ENCODE data around the gene PLEKHF1. TPM values are rescaled to one million over a fixed set of nuclear protein-coding genes. Genes with fewer than 3 reads are reported as not detected.

The PLEKHF1 gene
- total RNA-seq, 2 donors from 2014 or later: 24.3 to 29.7 TPM

GRCh38 chr19:29653398-29653797 is 11.9 kb upstream of the PLEKHF1 start:
- DNase-seq (ENCODE audit: low spot score in 2 of 2) (no peak), ATAC-seq (no peak)
- Mint-ChIP-seq H3K9me3 (peaks cover 0 to 5% of the 10 kb centered on the region in 2 donors), H3K27ac (no peak overlapping the region), H3K36me3 (no peaks in the 10 kb centered on the region)

GRCh38 chr19:29655648-29656335 is 9.5 kb upstream of the PLEKHF1 start:
- H3K27ac Mint-ChIP-seq: no peak overlapping the region
- no peak for ATAC-seq
- H3K36me3 Mint-ChIP-seq: no peaks in the 10 kb centered on the region
- peaks cover 0 to 5% of the 10 kb centered on the region in 2 donors for H3K9me3 Mint-ChIP-seq
- no peak for DNase-seq (ENCODE audit: low spot score in 2 of 2)

- Mint-ChIP-seq H3K9me3 (peaks cover 0 to 5% of the 10 kb centered on the region in 2 donors), H3K36me3 (no peaks in the 10 kb centered on the region)
- no peak for ATAC-seq
These were observed 6.9 kb upstream of the PLEKHF1 start for GRCh38 chr19:29658221-29658991.

GRCh38 chr19:29660835-29661234 is 4.4 kb upstream of the PLEKHF1 start:
- ATAC-seq: no peak
- no peak for DNase-seq (ENCODE audit: low spot score in 2 of 2)

More at GRCh38 chr19:29658221-29658991, 6.9 kb upstream of the PLEKHF1 start:
- no peak overlapping the region for H3K27ac Mint-ChIP-seq
- DNase-seq (ENCODE audit: low spot score in 2 of 2): no peak

GRCh38 chr19:29662278-29662603 is 3.0 kb upstream of the PLEKHF1 start:
- no peak for DNase-seq (ENCODE audit: low spot score in 2 of 2)
- Mint-ChIP-seq H3K27ac (peak overlapping the region; percentile 38 to 85), H3K9me3 (no peaks in the 10 kb centered on the region), H3K36me3 (peaks cover 10 to 13% of the 10 kb centered on the region in 2 donors)
- no peak for ATAC-seq

More at GRCh38 chr19:29660835-29661234, 4.4 kb upstream of the PLEKHF1 start:
- H3K36me3 Mint-ChIP-seq: no peaks in the 10 kb centered on the region
- no peaks in the 10 kb centered on the region for H3K9me3 Mint-ChIP-seq
- H3K27ac Mint-ChIP-seq: peak overlapping the region; percentile 23 to 54

GRCh38 chr19:29662604-29663404 is 2.5 kb upstream of the PLEKHF1 start:
- ATAC-seq (peak; percentile 13 to 42), DNase-seq (ENCODE audit: low spot score in 2 of 2) (peak in 1 of 2 donors; percentile 49)
- Mint-ChIP-seq H3K9me3 (no peaks in the 10 kb centered on the region), H3K36me3 (peaks cover 14 to 15% of the 10 kb centered on the region in 2 donors), H3K27ac (peak overlapping the region; percentile 38 to 85)

- Mint-ChIP-seq H3K9me3 (no peaks in the 10 kb centered on the region), H3K27ac (peak overlapping the region; percentile 31 to 58), H3K36me3 (peaks cover 14 to 23% of the 10 kb centered on the region in 2 donors)
- ATAC-seq: no peak
- no peak for DNase-seq (ENCODE audit: low spot score in 2 of 2)
These were observed 1.2 kb upstream of the PLEKHF1 start for GRCh38 chr19:29663861-29664752.

GRCh38 chr19:29664753-29665214 is 477 bp upstream of the PLEKHF1 start:
- Mint-ChIP-seq H3K36me3 (peaks cover 19 to 29% of the 10 kb centered on the region in 2 donors), H3K27ac (peak overlapping the region; percentile 31 to 58), H3K9me3 (no peaks in the 10 kb centered on the region)
- ATAC-seq (peak in 1 of 2 donors; percentile 27), DNase-seq (ENCODE audit: low spot score in 2 of 2) (no peak)

- Mint-ChIP-seq H3K9me3 (peaks cover 0 to under 1% of the 10 kb centered on the region in 2 donors), H3K36me3 (peaks cover 28 to 41% of the 10 kb centered on the region in 2 donors), H3K27ac (peak overlapping the region; percentile 55 to 93)
- DNase-seq (ENCODE audit: low spot score in 2 of 2) (no peak), ATAC-seq (peak; percentile 1 to 21)
These were observed 741 bp downstream of the PLEKHF1 start for GRCh38 chr19:29665826-29666577.

GRCh38 chr19:29666578-29667386 is 1.5 kb downstream of the PLEKHF1 start:
- ATAC-seq (peak; percentile 0), DNase-seq (ENCODE audit: low spot score in 2 of 2) (no peak)
- Mint-ChIP-seq H3K9me3 (peaks cover 0 to 5% of the 10 kb centered on the region in 2 donors), H3K27ac (peak overlapping the region; percentile 38 to 93), H3K36me3 (peaks cover 35 to 48% of the 10 kb centered on the region in 2 donors)

GRCh38 chr19:29667387-29667783 is 2.1 kb downstream of the PLEKHF1 start:
- H3K36me3 Mint-ChIP-seq: peaks cover 35 to 48% of the 10 kb centered on the region in 2 donors
- H3K27ac Mint-ChIP-seq: peak overlapping the region; percentile 47 to 93
- peaks cover 0 to 5% of the 10 kb centered on the region in 2 donors for H3K9me3 Mint-ChIP-seq
- DNase-seq (ENCODE audit: low spot score in 2 of 2) (no peak), ATAC-seq (no peak)

GRCh38 chr19:29667901-29668341 is 2.7 kb downstream of the PLEKHF1 start:
- DNase-seq (ENCODE audit: low spot score in 2 of 2): no peak
- peak overlapping the region in 1 of 2 donors; percentile 93 for H3K27ac Mint-ChIP-seq
- H3K9me3 Mint-ChIP-seq: peaks cover 0 to 5% of the 10 kb centered on the region in 2 donors
- H3K36me3 Mint-ChIP-seq: peaks cover 35 to 48% of the 10 kb centered on the region in 2 donors
- ATAC-seq: peak; percentile 27 to 39

GRCh38 chr19:29668746-29669609 is 3.7 kb downstream of the PLEKHF1 start:
- peaks cover 35 to 48% of the 10 kb centered on the region in 2 donors for H3K36me3 Mint-ChIP-seq
- peak overlapping the region; percentile 93 to 95 for H3K27ac Mint-ChIP-seq
- no peak for ATAC-seq
- H3K9me3 Mint-ChIP-seq: peaks cover 0 to 5% of the 10 kb centered on the region in 2 donors
- DNase-seq (ENCODE audit: low spot score in 2 of 2): no peak

Measured in activated naive CD4-positive, alpha-beta T cell treated with anti-CD3 and anti-CD28 coated beads, Interleukin-2, amount 50 U/mL, for 72 hours (primary cell).